ENCODE data around the gene RARB.

RARB gene

DNA sequence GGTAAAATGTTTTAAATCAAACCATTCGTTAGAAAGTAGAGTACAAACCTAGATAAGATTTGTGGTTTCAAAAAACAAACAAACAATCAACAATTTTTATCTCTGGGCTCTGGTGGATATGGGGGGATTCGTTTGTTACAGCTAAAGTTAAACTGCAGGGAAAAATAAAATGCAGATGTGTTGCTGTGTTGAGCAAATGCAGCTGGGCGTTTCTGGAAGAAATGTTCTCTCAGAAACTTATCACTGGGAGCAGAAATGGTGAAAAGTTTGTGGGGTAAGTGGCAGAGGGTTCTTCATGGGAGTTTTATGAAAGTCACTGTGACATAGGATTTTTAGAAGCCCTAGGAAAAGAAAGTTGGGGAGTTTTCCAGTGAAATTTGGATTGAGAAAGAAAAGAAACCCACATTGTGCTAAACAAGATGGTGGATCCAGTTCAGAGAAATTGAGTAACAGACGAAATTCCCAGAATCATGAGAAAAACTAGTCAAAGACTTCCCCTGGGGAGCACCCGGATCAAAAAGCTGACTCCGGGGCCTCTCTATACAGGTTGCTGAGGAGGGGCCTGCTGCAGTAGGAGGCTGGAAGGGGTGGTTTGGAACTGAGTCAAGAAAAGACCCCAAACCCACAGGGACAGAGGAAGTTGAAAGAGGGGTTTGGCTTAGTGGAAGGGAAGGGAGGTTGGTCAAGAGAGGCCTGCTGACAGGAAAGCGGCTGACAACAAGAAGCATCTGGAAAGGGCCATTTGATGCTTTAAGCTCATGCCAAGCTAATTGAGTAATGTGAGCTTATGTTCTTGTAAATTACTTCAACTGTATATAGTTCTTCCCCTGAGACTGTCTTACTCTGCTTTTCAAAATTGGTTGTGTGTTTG lies 108.7 kb downstream of the RARB start:
- no peaks in the 10 kb centered on the region for H3K9me3 ChIP-seq (ENCODE audit: control insufficient read depth, low read length)
- no peaks in the 10 kb centered on the region for H3K79me2 ChIP-seq
- no peaks in the 10 kb centered on the region for H3K36me3 ChIP-seq (ENCODE audit: control insufficient read depth, insufficient read depth, low read length)
- no peak overlapping the region for H3K4me3 ChIP-seq (ENCODE audit: low read depth, low read length)
- H3K27me3 ChIP-seq (ENCODE audit: control insufficient read depth, insufficient read depth, low read length), result no peaks in the 10 kb centered on the region
- H2AFZ ChIP-seq, result no peak overlapping the region
- TF ChIP-seq, protein P1, sequence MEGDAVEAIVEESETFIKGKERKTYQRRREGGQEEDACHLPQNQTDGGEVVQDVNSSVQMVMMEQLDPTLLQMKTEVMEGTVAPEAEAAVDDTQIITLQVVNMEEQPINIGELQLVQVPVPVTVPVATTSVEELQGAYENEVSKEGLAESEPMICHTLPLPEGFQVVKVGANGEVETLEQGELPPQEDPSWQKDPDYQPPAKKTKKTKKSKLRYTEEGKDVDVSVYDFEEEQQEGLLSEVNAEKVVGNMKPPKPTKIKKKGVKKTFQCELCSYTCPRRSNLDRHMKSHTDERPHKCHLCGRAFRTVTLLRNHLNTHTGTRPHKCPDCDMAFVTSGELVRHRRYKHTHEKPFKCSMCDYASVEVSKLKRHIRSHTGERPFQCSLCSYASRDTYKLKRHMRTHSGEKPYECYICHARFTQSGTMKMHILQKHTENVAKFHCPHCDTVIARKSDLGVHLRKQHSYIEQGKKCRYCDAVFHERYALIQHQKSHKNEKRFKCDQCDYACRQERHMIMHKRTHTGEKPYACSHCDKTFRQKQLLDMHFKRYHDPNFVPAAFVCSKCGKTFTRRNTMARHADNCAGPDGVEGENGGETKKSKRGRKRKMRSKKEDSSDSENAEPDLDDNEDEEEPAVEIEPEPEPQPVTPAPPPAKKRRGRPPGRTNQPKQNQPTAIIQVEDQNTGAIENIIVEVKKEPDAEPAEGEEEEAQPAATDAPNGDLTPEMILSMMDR (IDR thresholded peaks at IDR 0.05), result no peak
- no peak overlapping the region for H3K4me2 ChIP-seq (ENCODE audit: low read length)
- H3K27ac ChIP-seq, result no peak overlapping the region
- no peaks in the 10 kb centered on the region for H3K4me1 ChIP-seq
- H3K9ac ChIP-seq, result no peak overlapping the region

DNA sequence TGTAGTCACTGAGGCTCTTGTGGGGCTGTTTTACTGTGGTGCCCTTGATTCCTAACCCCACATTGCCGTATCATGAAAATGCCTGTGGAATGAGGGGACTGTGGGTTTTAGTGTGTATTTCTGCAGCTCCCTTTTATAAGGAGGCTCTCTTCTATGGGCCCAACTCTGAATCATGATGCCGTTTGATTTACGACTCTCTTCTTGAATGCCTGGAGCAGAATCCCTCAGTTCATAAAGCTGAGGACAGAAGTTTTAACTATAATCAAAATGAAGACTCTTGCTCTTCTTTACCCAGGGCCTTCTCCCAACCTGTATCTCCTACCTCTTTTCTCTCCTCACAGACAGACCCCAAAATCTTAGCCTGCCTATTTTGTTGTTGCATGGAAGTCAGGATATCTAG lies 109.5 kb downstream of the RARB start:
- H3K27ac ChIP-seq, result no peak overlapping the region
- H3K4me2 ChIP-seq (ENCODE audit: low read length), result no peak overlapping the region
- no peak overlapping the region for H2AFZ ChIP-seq
- H3K27me3 ChIP-seq (ENCODE audit: control insufficient read depth, insufficient read depth, low read length), result no peaks in the 10 kb centered on the region
- H3K4me3 ChIP-seq (ENCODE audit: low read depth, low read length), result no peak overlapping the region
- H3K79me2 ChIP-seq, result no peaks in the 10 kb centered on the region
- H3K36me3 ChIP-seq (ENCODE audit: control insufficient read depth, insufficient read depth, low read length), result no peaks in the 10 kb centered on the region
- TF ChIP-seq, protein P1 (IDR thresholded peaks at IDR 0.05), result no peak
- H3K9ac ChIP-seq, result no peak overlapping the region
- H3K4me1 ChIP-seq, result no peaks in the 10 kb centered on the region
- no peaks in the 10 kb centered on the region for H3K9me3 ChIP-seq (ENCODE audit: control insufficient read depth, low read length)

DNA sequence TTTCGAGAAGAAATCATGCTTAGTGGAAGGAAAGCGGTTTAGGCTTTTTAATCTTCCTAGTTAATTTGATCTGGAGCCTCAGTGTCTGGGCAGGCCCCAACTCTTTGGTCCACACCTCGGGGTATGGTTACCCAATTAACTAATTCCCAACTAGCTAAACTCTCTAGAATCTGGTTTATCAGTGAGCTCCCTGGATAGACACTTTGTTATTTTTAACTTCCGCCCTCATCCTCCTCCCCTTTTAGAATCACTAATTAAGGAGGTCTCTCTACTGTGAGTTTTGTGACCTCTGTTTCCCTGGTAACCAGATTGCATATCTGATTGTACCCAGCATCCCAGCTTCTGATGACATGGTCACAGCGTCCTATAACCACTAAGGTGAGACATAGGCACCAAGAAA lies 112.2 kb downstream of the RARB start:
- no peaks in the 10 kb centered on the region for H3K27me3 ChIP-seq (ENCODE audit: control insufficient read depth, insufficient read depth, low read length)
- H3K36me3 ChIP-seq (ENCODE audit: control insufficient read depth, insufficient read depth, low read length), result no peaks in the 10 kb centered on the region
- TF ChIP-seq, protein P1 (IDR thresholded peaks at IDR 0.05), result no peak
- no peak overlapping the region for H3K9ac ChIP-seq
- no peaks in the 10 kb centered on the region for H3K4me1 ChIP-seq
- H3K79me2 ChIP-seq, result no peaks in the 10 kb centered on the region
- H3K4me2 ChIP-seq (ENCODE audit: low read length), result no peak overlapping the region
- no peaks in the 10 kb centered on the region for H3K9me3 ChIP-seq (ENCODE audit: control insufficient read depth, low read length)
- no peak overlapping the region for H3K4me3 ChIP-seq (ENCODE audit: low read depth, low read length)
- no peak overlapping the region for H3K27ac ChIP-seq
- no peak overlapping the region for H2AFZ ChIP-seq

DNA sequence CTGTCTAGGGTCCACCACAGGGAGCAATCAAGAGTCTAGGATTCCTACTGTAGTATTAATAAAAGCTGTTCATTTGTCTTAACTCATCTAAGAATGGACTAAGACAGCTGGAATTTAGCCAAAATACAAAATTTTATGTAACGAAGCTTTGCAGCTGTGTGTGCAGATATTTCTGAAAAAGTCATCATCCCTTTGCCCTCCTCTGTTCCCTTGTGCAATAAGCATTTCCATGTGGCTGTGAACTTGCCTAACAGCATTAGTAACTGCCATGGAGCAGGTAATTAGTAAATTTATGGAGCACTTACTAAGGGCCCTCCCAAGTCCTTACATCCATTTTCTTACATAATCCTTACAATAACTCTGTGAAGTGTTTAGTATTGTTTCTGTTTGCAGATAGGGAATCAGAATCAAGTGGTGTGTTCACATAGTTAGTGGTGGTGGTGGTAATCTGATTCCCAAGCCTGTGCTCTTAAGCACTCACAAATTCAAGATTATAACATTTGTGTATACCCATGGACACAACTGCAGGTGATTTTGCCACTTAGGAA lies 114.5 kb downstream of the RARB start:
- Histone ChIP-seq H3K4me3 (ENCODE audit: low read depth, low read length) (no peak overlapping the region), H3K9ac (no peak overlapping the region), H3K36me3 (ENCODE audit: control insufficient read depth, insufficient read depth, low read length) (no peaks in the 10 kb centered on the region), H3K27me3 (ENCODE audit: control insufficient read depth, insufficient read depth, low read length) (no peaks in the 10 kb centered on the region), H3K79me2 (no peaks in the 10 kb centered on the region), H3K27ac (no peak overlapping the region), H3K4me2 (ENCODE audit: low read length) (no peak overlapping the region), H2AFZ (no peak overlapping the region), H3K9me3 (ENCODE audit: control insufficient read depth, low read length) (no peaks in the 10 kb centered on the region), H3K4me1 (no peaks in the 10 kb centered on the region)
- TF ChIP-seq, protein P1 (IDR thresholded peaks at IDR 0.05), result no peak
